Endothelial cell of umbilical vein (primary cell): ENCODE data around the gene LYZL4. TPM values are rescaled to one million over a fixed set of nuclear protein-coding genes. Genes with fewer than 3 reads are reported as not detected.

Source experiments
- BruUV-seq: library from RNA; stranded (reverse); fragments of 400-500 nt; replicated peaks from 2 replicates; lab custom pipeline; 2021; lab: Mats Ljungman, UMichigan
- CTCF ChIA-PET: fragments of 300-600, 350-600 bp; sonication (Branson Sonifier 250); formaldehyde crosslinking; loops from one replicate; lab custom pipeline; 2021; ENCODE audit warnings: antibody characterized with exemption, inconsistent platforms; lab: Charles Lee
- POLR2A ChIA-PET: fragments of 300-600, 350-600 bp; sonication (Branson Sonifier 250); formaldehyde crosslinking; loops from one replicate; lab custom pipeline; 2021; ENCODE audit warnings: antibody characterized with exemption, inconsistent platforms; lab: Charles Lee
- DNase-seq: peaks from one replicate; pipeline ENCODE4 v3.0.0-alpha.2; 2011; ENCODE audit warnings: low read depth, low spot score
- FAIRE-seq: peaks from 2 replicates; lab custom pipeline; 2011; peaks lifted over from hg19 to GRCh38; lab: Jason Lieb, UNC
- H2AFZ ChIP-seq: 2 replicates; pipeline ENCODE4 v1.6.0; 2012; ENCODE audit warnings: low read depth, low read length, control low read depth, inconsistent platforms
- H3K27ac ChIP-seq: 2 replicates; pipeline ENCODE4 v1.5.1; 2011; ENCODE audit warnings: low read depth, mild to moderate bottlenecking, control low read depth, low read length, moderate library complexity; ENCODE audit not compliant: insufficient read depth
- H3K27me3 ChIP-seq, 2 experiments: 2 replicates each; pipeline versions ENCODE4 v1.6.0 to v1.6.1; 2011; ENCODE audit warnings: low read length in 2 of 2, mixed read lengths in 1 of 2; ENCODE audit not compliant: control insufficient read depth in 2 of 2, insufficient read depth in 2 of 2
- H3K36me3 ChIP-seq, 2 experiments: 2 replicates in 1 of 2; 3 replicates in 1 of 2; pipeline ENCODE4 v1.5.1; 2011; ENCODE audit warnings: low read length in 2 of 2, mild to moderate bottlenecking in 1 of 2, moderate library complexity in 1 of 2; ENCODE audit not compliant: control insufficient read depth in 2 of 2, insufficient read depth in 2 of 2; ENCODE audit errors: extremely low read depth in 1 of 2
- H3K4me1 ChIP-seq: 3 replicates; pipeline ENCODE4 v1.5.1; 2011; ENCODE audit warnings: mild to moderate bottlenecking, low read length; ENCODE audit not compliant: control insufficient read depth, insufficient read depth; ENCODE audit errors: extremely low read depth
- H3K4me2 ChIP-seq: 2 replicates; pipeline ENCODE4 v1.6.1; 2011; ENCODE audit warnings: low read length, control low read depth, mixed read lengths; ENCODE audit not compliant: insufficient read depth
- H3K4me3 ChIP-seq, 3 experiments: fragments of 200-600 bp in 1 of 3; sonication (generic), shearing (Covaris generic) in 1 of 3; replicated peaks in 1 of 3; 2 replicates each; pipeline ENCODE4 v1.5.1; 2011 to 2016; ENCODE audit warnings: control low read depth in 3 of 3, low read length in 3 of 3, mild to moderate bottlenecking in 2 of 3, inconsistent platforms in 1 of 3, low read depth in 1 of 3, moderate library complexity in 1 of 3; ENCODE audit not compliant: insufficient read depth in 1 of 3
- H3K79me2 ChIP-seq: 2 replicates; pipeline ENCODE4 v1.6.0; 2012; ENCODE audit warnings: low read length, inconsistent platforms; ENCODE audit not compliant: control insufficient read depth, insufficient read depth
- H3K9ac ChIP-seq: replicated peaks from 2 replicates; pipeline ENCODE3; 2011; ENCODE audit warnings: low read length, control low read depth; ENCODE audit not compliant: insufficient read depth; ENCODE audit errors: extremely low read depth
- H3K9me1 ChIP-seq: replicated peaks from 3 replicates; pipeline ENCODE4 v1.6.0; 2011; ENCODE audit warnings: mild to moderate bottlenecking, low read length; ENCODE audit not compliant: control insufficient read depth, insufficient read depth; ENCODE audit errors: extremely low read depth
- H3K9me3 ChIP-seq: replicated peaks from 2 replicates; pipeline ENCODE4 v1.5.1; 2012; ENCODE audit warnings: low read length, inconsistent platforms; ENCODE audit not compliant: control insufficient read depth, insufficient read depth
- H4K20me1 ChIP-seq: replicated peaks from 2 replicates; pipeline ENCODE3; 2011; ENCODE audit warnings: mild to moderate bottlenecking, low read length; ENCODE audit not compliant: control insufficient read depth, insufficient read depth; ENCODE audit errors: extremely low read depth
- FOS ChIP-seq: IDR thresholded peaks from 2 replicates; pipeline ENCODE4 v1.6.1; 2011; ENCODE audit warnings: mild to moderate bottlenecking, low read length, moderate library complexity, borderline replicate concordance; ENCODE audit not compliant: insufficient read depth
- GATA2 ChIP-seq: IDR thresholded peaks from 2 replicates; pipeline ENCODE4 v1.7.0; 2011; ENCODE audit warnings: low read depth, mild to moderate bottlenecking, moderate library complexity, mixed read lengths, low read length; ENCODE audit not compliant: insufficient read length, insufficient read depth
- MAX ChIP-seq: IDR thresholded peaks from 2 replicates; pipeline ENCODE4 v1.6.1; 2011; ENCODE audit not compliant: insufficient read depth, insufficient read length
- MYC ChIP-seq: IDR thresholded peaks from one replicate; pipeline ENCODE4 v1.6.1; 2011; ENCODE audit warnings: mild to moderate bottlenecking, low read depth, low read length
- POLR2A ChIP-seq: IDR thresholded peaks from 2 replicates; pipeline ENCODE4 v1.6.1; 2012; ENCODE audit warnings: low read depth, mild to moderate bottlenecking, control low read depth, low read length
- POLR2AphosphoS5 ChIP-seq: IDR thresholded peaks from 2 replicates; pipeline ENCODE4 v1.6.1; 2012; ENCODE audit warnings: low read depth, mild to moderate bottlenecking, control low read depth, low read length, moderate library complexity; ENCODE audit not compliant: insufficient read depth
- dilution Hi-C: fragments of 300-500 bp; cut with MboI; formaldehyde crosslinking; loops from one replicate; pipeline ENCODE4 v1.15.0; 2019; ENCODE audit warnings: low sequenced_read_pairs; ENCODE audit not compliant: extremely low pct_ligation_motif_present
- intact Hi-C: fragments of 100-400 bp; cut with micrococcal nuclease; formaldehyde crosslinking; loops from one replicate; pipeline ENCODE4 v1.10.0; 2022
- polyA plus RNA-seq, 4 experiments: library from polyadenylated mRNA; depleted of rRNA in 3 of 4; stranded (reverse) in 3 of 4; unstranded in 1 of 4; fragments of >200 nt; gene quantifications; 2 replicates each; pipeline versions ENCODE4 v1.2.1 to v1.2.3, GENCODE V29; 2011 to 2012; ENCODE audit warnings: missing spikeins in 1 of 4
- total RNA-seq: library from RNA; stranded (reverse); gene quantifications from 2 replicates; pipeline ENCODE4 v1.2.3, GENCODE V29; 2021
- TF ChIP-seq, protein P1 (sequence below), 2 donors: IDR thresholded peaks; 1 replicate in 1 of 2; 2 replicates in 1 of 2; pipeline ENCODE4 v1.5.1; 2011; ENCODE audit warnings: low read length in 2 of 2, mild to moderate bottlenecking in 2 of 2, moderate library complexity in 2 of 2, control low read depth in 1 of 2, inconsistent platforms in 1 of 2, low read depth in 1 of 2; ENCODE audit not compliant: insufficient read depth in 1 of 2; ENCODE audit errors: extremely low read depth in 1 of 2

LYZL4 gene
- total and polyA plus RNA-seq, 2 donors (not counting 3 experiments of a cell fraction or from before 2014, with no cell fraction given) = 0.41 TPM; not detected in 1

DNA sequence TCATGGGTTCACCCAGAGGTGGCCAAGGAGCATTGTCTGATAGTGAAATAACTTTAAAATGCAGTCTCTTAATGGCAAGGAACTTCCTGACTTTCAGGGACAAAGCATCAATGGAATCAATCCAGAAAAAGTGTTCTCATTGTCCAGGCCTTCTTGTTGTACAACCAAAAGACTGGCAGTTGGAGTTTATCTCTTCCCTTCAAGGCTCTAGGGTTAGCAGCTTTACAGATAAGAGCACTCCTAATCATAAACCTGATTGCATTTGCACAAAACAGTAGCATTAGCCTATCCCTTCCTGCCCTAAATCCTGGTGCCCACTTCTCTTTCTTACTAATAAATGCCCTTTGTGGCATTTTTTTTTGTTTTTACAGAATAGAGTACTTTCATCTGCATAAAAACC is 48.7 kb upstream of the LYZL4 start:
- H3K36me3 ChIP-seq = no peaks in the 10 kb centered on the region
- ChIA-PET CTCF (no interaction called here), POLR2A (no interaction called here)
- no peaks in the 10 kb centered on the region for H4K20me1 ChIP-seq
- H3K4me2 ChIP-seq = no peak overlapping the region
- no peak overlapping the region for H2AFZ ChIP-seq
- TF ChIP-seq POLR2A = no peak
- no peak for TF ChIP-seq MAX
- TF ChIP-seq, protein P1, sequence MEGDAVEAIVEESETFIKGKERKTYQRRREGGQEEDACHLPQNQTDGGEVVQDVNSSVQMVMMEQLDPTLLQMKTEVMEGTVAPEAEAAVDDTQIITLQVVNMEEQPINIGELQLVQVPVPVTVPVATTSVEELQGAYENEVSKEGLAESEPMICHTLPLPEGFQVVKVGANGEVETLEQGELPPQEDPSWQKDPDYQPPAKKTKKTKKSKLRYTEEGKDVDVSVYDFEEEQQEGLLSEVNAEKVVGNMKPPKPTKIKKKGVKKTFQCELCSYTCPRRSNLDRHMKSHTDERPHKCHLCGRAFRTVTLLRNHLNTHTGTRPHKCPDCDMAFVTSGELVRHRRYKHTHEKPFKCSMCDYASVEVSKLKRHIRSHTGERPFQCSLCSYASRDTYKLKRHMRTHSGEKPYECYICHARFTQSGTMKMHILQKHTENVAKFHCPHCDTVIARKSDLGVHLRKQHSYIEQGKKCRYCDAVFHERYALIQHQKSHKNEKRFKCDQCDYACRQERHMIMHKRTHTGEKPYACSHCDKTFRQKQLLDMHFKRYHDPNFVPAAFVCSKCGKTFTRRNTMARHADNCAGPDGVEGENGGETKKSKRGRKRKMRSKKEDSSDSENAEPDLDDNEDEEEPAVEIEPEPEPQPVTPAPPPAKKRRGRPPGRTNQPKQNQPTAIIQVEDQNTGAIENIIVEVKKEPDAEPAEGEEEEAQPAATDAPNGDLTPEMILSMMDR (IDR thresholded peaks at IDR 0.05; ENCODE audit: extremely low read depth in 1 of 2, insufficient read depth in 1 of 2, low read depth in 1 of 2, low read length in 2 of 2) = no peak
- no peak for TF ChIP-seq POLR2AphosphoS5
- TF ChIP-seq MYC = no peak
- TF ChIP-seq GATA2 = no peak
- no peak for TF ChIP-seq FOS
- H3K9me1 ChIP-seq = no peaks in the 10 kb centered on the region
- no peak overlapping the region for H3K9ac ChIP-seq
- BruUV-seq = no TSS peak
- no peaks in the 10 kb centered on the region for H3K27me3 ChIP-seq
- intact Hi-C loops = no loop called here
- H3K79me2 ChIP-seq = no peaks in the 10 kb centered on the region
- H3K4me1 ChIP-seq = no peaks in the 10 kb centered on the region
- no peak for DNase-seq
- H3K9me3 ChIP-seq = no peaks in the 10 kb centered on the region
- dilution Hi-C loops = no loop called here
- H3K27ac ChIP-seq = no peak overlapping the region
- FAIRE-seq = no peak
- no peak overlapping the region for H3K4me3 ChIP-seq
